ENCODE data around the gene NAE1. TPM values are rescaled to one million over a fixed set of nuclear protein-coding genes. Genes with fewer than 3 reads are reported as not detected.

Gene NAE1
- total RNA-seq, 1 experiment from 2014 or later = 123 TPM

DNA sequence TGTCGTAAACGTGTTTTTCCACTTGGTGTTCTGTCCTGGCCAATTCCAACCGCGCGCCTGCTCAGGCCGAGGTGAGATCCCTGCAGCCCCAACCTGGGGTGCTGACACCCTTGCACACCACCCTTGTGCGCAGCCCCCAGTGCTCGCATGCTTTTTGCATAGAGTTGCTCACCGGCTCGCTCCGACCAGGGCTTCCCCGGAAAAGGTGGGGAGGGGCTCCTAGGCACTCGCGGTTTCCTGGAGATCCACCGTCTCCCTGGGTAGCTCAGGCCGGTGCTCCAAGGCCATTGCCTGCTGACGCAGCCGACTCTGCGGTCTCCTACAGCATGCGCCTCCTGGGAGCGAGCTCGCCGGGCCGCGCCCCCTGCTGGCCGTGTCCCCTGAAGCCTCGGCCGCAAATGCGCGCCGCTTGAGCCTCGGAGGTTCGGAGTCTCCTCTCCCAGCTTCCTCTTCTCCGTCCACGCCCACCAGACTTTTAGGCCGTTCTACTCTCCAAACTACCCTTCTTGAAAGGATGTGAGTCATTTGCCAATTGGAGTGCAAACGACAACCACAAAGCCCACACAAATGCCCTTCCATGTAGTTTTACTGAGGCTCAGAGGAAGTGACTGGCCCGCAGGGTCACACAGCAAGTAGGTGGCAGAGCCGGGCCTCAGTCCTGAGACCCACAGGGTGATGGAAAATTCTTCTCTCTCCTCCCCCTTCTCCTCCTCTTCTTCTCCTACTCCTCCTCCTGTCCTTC, 42.3 kb upstream of the NAE1 start:
- peaks cover 12 to 27% of the 10 kb centered on the region in 2 experiments for H3K4me1 ChIP-seq (ENCODE audit: control insufficient read depth in 1 of 2, insufficient read depth in 2 of 2, low read length in 2 of 2)
- RAD21 ChIA-PET (ENCODE audit: low non-redundant PET in 1 of 2, low total read pairs in 2 of 2, uncharacterized antibody in 2 of 2, unreplicated experiment in 2 of 2) = interaction anchor here (0.5 to 1.6 kb wide), 6 partner anchors 24 to 466 kb away, joined by 3 to 6 read pairs (median 3); partner anchors contain the start of gene NAE1 (in 1 of the 2)
- H3K27me3 ChIP-seq (ENCODE audit: insufficient read depth, low read length) = no peaks in the 10 kb centered on the region
- H3K9me3 ChIP-seq (ENCODE audit: control insufficient read depth in 1 of 2, insufficient read depth in 1 of 2, low read depth in 1 of 2, low read length in 2 of 2) = no peaks in the 10 kb centered on the region
- peak overlapping the region; percentile 87 for H3K4me2 ChIP-seq (ENCODE audit: low read length)
- no peaks in the 10 kb centered on the region for H3K36me3 ChIP-seq (ENCODE audit: control insufficient read depth in 1 of 2, insufficient read depth in 2 of 2, low read length in 2 of 2)
- peak overlapping the region; percentile 28 for H2AFZ ChIP-seq (ENCODE audit: low read depth, low read length, poor library complexity, severe bottlenecking)
- intact Hi-C loops (cut with micrococcal nuclease) = loop anchor here (2.0 to 5.0 kb wide), 2 partner anchors 311 to 466 kb away; no protein-coding TSS in a partner anchor
- no peaks in the 10 kb centered on the region for H3K9me2 ChIP-seq (ENCODE audit: insufficient read depth)
- H3K27ac ChIP-seq (ENCODE audit: low read depth, low read length) = peak overlapping the region; percentile 65
- no TSS peak for BruUV-seq (replicated peaks)
- no peaks in the 10 kb centered on the region for H4K20me1 ChIP-seq (ENCODE audit: insufficient read depth)
- DNase-seq (ENCODE audit: low read depth, low spot score) = peak; percentile 89
- CTCF ChIA-PET = interaction anchor here (0.6 to 2.6 kb wide), 18 partner anchors 9 to 467 kb away, joined by 3 to 19 read pairs (median 4); partner anchors contain the start of genes CES3 and NAE1
- peak overlapping the region; percentile 59 for H3K9ac ChIP-seq (ENCODE audit: low read length)
- ATAC-seq = peak; percentile 95
- H3K79me2 ChIP-seq (ENCODE audit: insufficient read depth, low read length) = no peaks in the 10 kb centered on the region
- peak overlapping the region; percentile 42 to 57 for H3K4me3 ChIP-seq (replicated peaks in 1 of 2; ENCODE audit: low read depth in 1 of 2, low read length in 2 of 2)
- POLR2A ChIA-PET = interaction anchor here (0.6 to 1.6 kb wide), 6 partner anchors 8 to 466 kb away, joined by 3 to 5 read pairs (median 4); partner anchors contain the start of gene NAE1
- TF ChIP-seq, protein P1, sequence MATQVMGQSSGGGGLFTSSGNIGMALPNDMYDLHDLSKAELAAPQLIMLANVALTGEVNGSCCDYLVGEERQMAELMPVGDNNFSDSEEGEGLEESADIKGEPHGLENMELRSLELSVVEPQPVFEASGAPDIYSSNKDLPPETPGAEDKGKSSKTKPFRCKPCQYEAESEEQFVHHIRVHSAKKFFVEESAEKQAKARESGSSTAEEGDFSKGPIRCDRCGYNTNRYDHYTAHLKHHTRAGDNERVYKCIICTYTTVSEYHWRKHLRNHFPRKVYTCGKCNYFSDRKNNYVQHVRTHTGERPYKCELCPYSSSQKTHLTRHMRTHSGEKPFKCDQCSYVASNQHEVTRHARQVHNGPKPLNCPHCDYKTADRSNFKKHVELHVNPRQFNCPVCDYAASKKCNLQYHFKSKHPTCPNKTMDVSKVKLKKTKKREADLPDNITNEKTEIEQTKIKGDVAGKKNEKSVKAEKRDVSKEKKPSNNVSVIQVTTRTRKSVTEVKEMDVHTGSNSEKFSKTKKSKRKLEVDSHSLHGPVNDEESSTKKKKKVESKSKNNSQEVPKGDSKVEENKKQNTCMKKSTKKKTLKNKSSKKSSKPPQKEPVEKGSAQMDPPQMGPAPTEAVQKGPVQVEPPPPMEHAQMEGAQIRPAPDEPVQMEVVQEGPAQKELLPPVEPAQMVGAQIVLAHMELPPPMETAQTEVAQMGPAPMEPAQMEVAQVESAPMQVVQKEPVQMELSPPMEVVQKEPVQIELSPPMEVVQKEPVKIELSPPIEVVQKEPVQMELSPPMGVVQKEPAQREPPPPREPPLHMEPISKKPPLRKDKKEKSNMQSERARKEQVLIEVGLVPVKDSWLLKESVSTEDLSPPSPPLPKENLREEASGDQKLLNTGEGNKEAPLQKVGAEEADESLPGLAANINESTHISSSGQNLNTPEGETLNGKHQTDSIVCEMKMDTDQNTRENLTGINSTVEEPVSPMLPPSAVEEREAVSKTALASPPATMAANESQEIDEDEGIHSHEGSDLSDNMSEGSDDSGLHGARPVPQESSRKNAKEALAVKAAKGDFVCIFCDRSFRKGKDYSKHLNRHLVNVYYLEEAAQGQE (IDR thresholded peaks at IDR 0.05; ENCODE audit: low read depth) = no peak
- peak; percentile 43 for TF ChIP-seq TCF7L2 (IDR thresholded peaks at IDR 0.05; ENCODE audit: borderline replicate concordance, extremely low read depth, insufficient read depth, insufficient read length)
- no peak for TF ChIP-seq ZNF274 (IDR thresholded peaks at IDR 0.05; ENCODE audit: low read depth, low read length)
- TF ChIP-seq SRF (IDR thresholded peaks at IDR 0.05; ENCODE audit: low read depth) = no peak
- TF ChIP-seq, protein P2, sequence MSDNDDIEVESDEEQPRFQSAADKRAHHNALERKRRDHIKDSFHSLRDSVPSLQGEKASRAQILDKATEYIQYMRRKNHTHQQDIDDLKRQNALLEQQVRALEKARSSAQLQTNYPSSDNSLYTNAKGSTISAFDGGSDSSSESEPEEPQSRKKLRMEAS (IDR thresholded peaks at IDR 0.05) = peak; percentile 94
- TF ChIP-seq JUND (IDR thresholded peaks at IDR 0.05) = no peak
- TF ChIP-seq EZH2 (IDR thresholded peaks at IDR 0.05) = no peak
- TF ChIP-seq, protein P3, sequence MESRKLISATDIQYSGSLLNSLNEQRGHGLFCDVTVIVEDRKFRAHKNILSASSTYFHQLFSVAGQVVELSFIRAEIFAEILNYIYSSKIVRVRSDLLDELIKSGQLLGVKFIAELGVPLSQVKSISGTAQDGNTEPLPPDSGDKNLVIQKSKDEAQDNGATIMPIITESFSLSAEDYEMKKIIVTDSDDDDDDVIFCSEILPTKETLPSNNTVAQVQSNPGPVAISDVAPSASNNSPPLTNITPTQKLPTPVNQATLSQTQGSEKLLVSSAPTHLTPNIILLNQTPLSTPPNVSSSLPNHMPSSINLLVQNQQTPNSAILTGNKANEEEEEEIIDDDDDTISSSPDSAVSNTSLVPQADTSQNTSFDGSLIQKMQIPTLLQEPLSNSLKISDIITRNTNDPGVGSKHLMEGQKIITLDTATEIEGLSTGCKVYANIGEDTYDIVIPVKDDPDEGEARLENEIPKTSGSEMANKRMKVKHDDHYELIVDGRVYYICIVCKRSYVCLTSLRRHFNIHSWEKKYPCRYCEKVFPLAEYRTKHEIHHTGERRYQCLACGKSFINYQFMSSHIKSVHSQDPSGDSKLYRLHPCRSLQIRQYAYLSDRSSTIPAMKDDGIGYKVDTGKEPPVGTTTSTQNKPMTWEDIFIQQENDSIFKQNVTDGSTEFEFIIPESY (IDR thresholded peaks at IDR 0.05; ENCODE audit: extremely low read depth, insufficient replicate concordance, low read length) = no peak
- no peak for TF ChIP-seq POLR2A (IDR thresholded peaks at IDR 0.05; ENCODE audit: borderline replicate concordance, extremely low read depth, insufficient read depth, insufficient read length)
- TF ChIP-seq, protein P4, sequence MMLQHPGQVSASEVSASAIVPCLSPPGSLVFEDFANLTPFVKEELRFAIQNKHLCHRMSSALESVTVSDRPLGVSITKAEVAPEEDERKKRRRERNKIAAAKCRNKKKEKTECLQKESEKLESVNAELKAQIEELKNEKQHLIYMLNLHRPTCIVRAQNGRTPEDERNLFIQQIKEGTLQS (IDR thresholded peaks at IDR 0.05) = no peak
- 0 out of 2 replicates have a peak, but pooled peaks have one; percentile 42 for TF ChIP-seq EGR1 (IDR thresholded peaks at IDR 0.05; ENCODE audit: low read depth)
- peak; percentile 67 for TF ChIP-seq POLR2AphosphoS5 (IDR thresholded peaks at IDR 0.05; ENCODE audit: low read depth, low read length)
- peak; percentile 41; the same call in 1 of the 2 replicates for TF ChIP-seq ZFX (IDR thresholded peaks at IDR 0.05)
- no peak for TF ChIP-seq CEBPB (IDR thresholded peaks at IDR 0.05; ENCODE audit: low read depth)
- TF ChIP-seq, protein P5, sequence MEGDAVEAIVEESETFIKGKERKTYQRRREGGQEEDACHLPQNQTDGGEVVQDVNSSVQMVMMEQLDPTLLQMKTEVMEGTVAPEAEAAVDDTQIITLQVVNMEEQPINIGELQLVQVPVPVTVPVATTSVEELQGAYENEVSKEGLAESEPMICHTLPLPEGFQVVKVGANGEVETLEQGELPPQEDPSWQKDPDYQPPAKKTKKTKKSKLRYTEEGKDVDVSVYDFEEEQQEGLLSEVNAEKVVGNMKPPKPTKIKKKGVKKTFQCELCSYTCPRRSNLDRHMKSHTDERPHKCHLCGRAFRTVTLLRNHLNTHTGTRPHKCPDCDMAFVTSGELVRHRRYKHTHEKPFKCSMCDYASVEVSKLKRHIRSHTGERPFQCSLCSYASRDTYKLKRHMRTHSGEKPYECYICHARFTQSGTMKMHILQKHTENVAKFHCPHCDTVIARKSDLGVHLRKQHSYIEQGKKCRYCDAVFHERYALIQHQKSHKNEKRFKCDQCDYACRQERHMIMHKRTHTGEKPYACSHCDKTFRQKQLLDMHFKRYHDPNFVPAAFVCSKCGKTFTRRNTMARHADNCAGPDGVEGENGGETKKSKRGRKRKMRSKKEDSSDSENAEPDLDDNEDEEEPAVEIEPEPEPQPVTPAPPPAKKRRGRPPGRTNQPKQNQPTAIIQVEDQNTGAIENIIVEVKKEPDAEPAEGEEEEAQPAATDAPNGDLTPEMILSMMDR (IDR thresholded peaks at IDR 0.05 in 2 of 3, conservative IDR thresholded peaks at IDR 0.05 in 1 of 3; ENCODE audit: borderline replicate concordance in 1 of 3, insufficient read depth in 1 of 3, low read depth in 2 of 3, low read length in 2 of 3) = peak; percentile 74 to 95 (median 91)
- TF ChIP-seq SP1 (IDR thresholded peaks at IDR 0.05; ENCODE audit: low read depth) = peak; percentile 35
- no peak for TF ChIP-seq RAD21 (IDR thresholded peaks at IDR 0.05; ENCODE audit: low read depth)
- no peak for TF ChIP-seq EZH2phosphoT487 (IDR thresholded peaks at IDR 0.05; ENCODE audit: borderline replicate concordance)
